SK-N-SH treated with all-trans-retinoic acid at 6 μM for 48 hours (cell line): ENCODE data around the gene RIMBP2.

Source experiments
- CREB5 ChIP-seq: fragments of 250-450 bp; sonication (Bioruptor Pico); IDR thresholded peaks from 2 replicates; pipeline ENCODE4 v1.5.1; 2020; ENCODE audit warnings: low read depth, mild to moderate bottlenecking, moderate library complexity
- CSDC2 ChIP-seq: fragments of 250-450 bp; sonication (Bioruptor Pico); IDR thresholded peaks from 2 replicates; pipeline ENCODE4 v1.5.0; 2020; ENCODE audit warnings: mild to moderate bottlenecking, moderate library complexity
- OSR1 ChIP-seq: fragments of 250-450 bp; sonication (Bioruptor Pico); IDR thresholded peaks from 2 replicates; pipeline ENCODE4 v1.8.0; 2022; ENCODE audit warnings: moderate library complexity, mild to moderate bottlenecking, inconsistent platforms
- PATZ1 ChIP-seq: fragments of 250-450 bp; sonication (Bioruptor Pico); IDR thresholded peaks from 2 replicates; pipeline ENCODE4 v1.8.0; 2020; ENCODE audit warnings: mild to moderate bottlenecking, moderate library complexity, borderline replicate concordance
- PPARA ChIP-seq: fragments of 250-450 bp; sonication (Bioruptor Pico); IDR thresholded peaks from 2 replicates; pipeline ENCODE4 v1.5.0; 2020; ENCODE audit warnings: mild to moderate bottlenecking, borderline replicate concordance
- RARB ChIP-seq: fragments of 250-450 bp; sonication (Bioruptor Pico); IDR thresholded peaks from 2 replicates; pipeline ENCODE4 v1.8.0; 2021; ENCODE audit warnings: mild to moderate bottlenecking, moderate library complexity
- TOX ChIP-seq: fragments of 250-450 bp; sonication (Bioruptor Pico); IDR thresholded peaks from 2 replicates; pipeline ENCODE4 v1.8.0; 2021; ENCODE audit warnings: mild to moderate bottlenecking, moderate library complexity, borderline replicate concordance
- ZC3H10 ChIP-seq: fragments of 250-450 bp; sonication (Bioruptor Pico); IDR thresholded peaks from 2 replicates; pipeline ENCODE4 v1.5.1; 2021; ENCODE audit warnings: mild to moderate bottlenecking, moderate library complexity
- ZFP30 ChIP-seq: fragments of 450-650 bp; formaldehyde crosslinking; IDR thresholded peaks from 2 replicates; pipeline ENCODE4 v1.5.0; 2022; ENCODE audit warnings: mild to moderate bottlenecking, moderate library complexity
- ZNF565 ChIP-seq: fragments of 450-650 bp; formaldehyde crosslinking; conservative IDR thresholded peaks from 2 replicates; pipeline ENCODE4 v1.5.0; 2020; ENCODE audit warnings: low read depth, mild to moderate bottlenecking, moderate library complexity

GRCh38 chr12:130493951-130494350 is 222.1 kb downstream of the RIMBP2 start:
- TF ChIP-seq ZFP30 (CRISPR knock-in tag) (no peak), TOX (CRISPR knock-in tag) (no peak), PATZ1 (CRISPR knock-in tag) (no peak), ZC3H10 (CRISPR knock-in tag) (no peak), CSDC2 (CRISPR knock-in tag) (no peak), PPARA (CRISPR knock-in tag) (no peak), RARB (no peak), CREB5 (CRISPR knock-in tag) (no peak), ZNF565 (CRISPR knock-in tag) (no peak), OSR1 (CRISPR knock-in tag) (no peak)
